H1 (cell line): ENCODE data around the gene PDE8A. TPM values are rescaled to one million over a fixed set of nuclear protein-coding genes. Genes with fewer than 3 reads are reported as not detected.

ENCODE experiments used
- CTCF ChIA-PET: fragments of 300-600 bp; sonication (Branson Sonifier 250); formaldehyde crosslinking; loops from one replicate; lab custom pipeline; 2021; ENCODE audit not compliant: partially characterized antibody; lab: Charles Lee
- POLR2A ChIA-PET: fragments of 300-600 bp; sonication (Branson Sonifier 250); formaldehyde crosslinking; loops from one replicate; lab custom pipeline; 2021; ENCODE audit warnings: inconsistent platforms; ENCODE audit not compliant: partially characterized antibody; lab: Charles Lee
- DNase-seq, 2 experiments: peaks; one replicate each; pipeline versions ENCODE4 v3.0.0 to v3.0.0-alpha.2; 2010 to 2022; ENCODE audit warnings: low spot score in 2 of 2, low read depth in 1 of 2, mixed read lengths in 1 of 2
- FAIRE-seq: peaks from 2 replicates; lab custom pipeline; 2011; peaks lifted over from hg19 to GRCh38; lab: Jason Lieb, UNC
- H2AFZ ChIP-seq: 2 replicates; pipeline ENCODE4 v1.8.1; 2012; ENCODE audit warnings: low read length, inconsistent platforms
- H2AK5ac ChIP-seq: 2 replicates; pipeline ENCODE4 v1.6.1; 2013; ENCODE audit warnings: low read depth, low read length
- H2BK120ac ChIP-seq: replicated peaks from 2 replicates; pipeline ENCODE3; 2013; ENCODE audit warnings: low read depth, low read length, inconsistent platforms
- H2BK12ac ChIP-seq: 2 replicates; pipeline ENCODE4 v1.6.1; 2013; ENCODE audit warnings: low read depth, low read length
- H2BK15ac ChIP-seq: 2 replicates; pipeline ENCODE4 v1.6.1; 2013; ENCODE audit warnings: low read length
- H2BK20ac ChIP-seq: 2 replicates; pipeline ENCODE4 v1.6.1; 2013; ENCODE audit warnings: low read length
- H2BK5ac ChIP-seq: 2 replicates; pipeline ENCODE4 v1.6.1; 2013; ENCODE audit warnings: low read depth, low read length
- H3K14ac ChIP-seq: 2 replicates; pipeline ENCODE4 v1.6.1; 2013; ENCODE audit warnings: inconsistent platforms; ENCODE audit not compliant: insufficient read length
- H3K18ac ChIP-seq: 2 replicates; pipeline ENCODE4 v1.6.1; 2013; ENCODE audit warnings: low read length; ENCODE audit errors: extremely low read depth
- H3K23ac ChIP-seq: 2 replicates; pipeline ENCODE4 v1.6.1; 2013; ENCODE audit warnings: inconsistent platforms; ENCODE audit not compliant: insufficient read length
- H3K23me2 ChIP-seq: 2 replicates; pipeline ENCODE4 v1.6.1; 2013; ENCODE audit warnings: low read depth, low read length
- H3K27ac ChIP-seq: 2 replicates; pipeline ENCODE4 v1.6.1; 2011; ENCODE audit warnings: low read depth, low read length, inconsistent platforms
- H3K27me3 ChIP-seq, 4 experiments: replicated peaks in 1 of 4; 1 replicate in 1 of 4; 2 replicates in 3 of 4; pipeline versions ENCODE4 v1.6.1 to v1.8.1; 2011 to 2013; ENCODE audit warnings: low read length in 3 of 4, mild to moderate bottlenecking in 3 of 4, inconsistent platforms in 2 of 4, mixed read lengths in 2 of 4, moderate library complexity in 1 of 4; ENCODE audit not compliant: control insufficient read depth in 3 of 4, insufficient read depth in 3 of 4; ENCODE audit errors: extremely low read depth in 1 of 4
- H3K36me3 ChIP-seq, 4 experiments: 2 replicates each; pipeline versions ENCODE4 v1.6.1 to v1.8.1; 2011 to 2013; ENCODE audit warnings: mild to moderate bottlenecking in 4 of 4, low read length in 3 of 4, moderate library complexity in 2 of 4, control low read depth in 1 of 4, inconsistent platforms in 1 of 4; ENCODE audit not compliant: insufficient read depth in 4 of 4, control insufficient read depth in 2 of 4
- H3K4ac ChIP-seq: replicated peaks from 2 replicates; pipeline ENCODE3; 2013; ENCODE audit warnings: low read length, low read depth, mixed read lengths, inconsistent platforms; ENCODE audit not compliant: insufficient read length
- H3K4me1 ChIP-seq, 4 experiments: replicated peaks in 1 of 4; 1 replicate in 1 of 4; 2 replicates in 3 of 4; pipeline versions ENCODE4 v1.6.1 to v1.8.1; 2011 to 2013; ENCODE audit warnings: low read length in 3 of 4, inconsistent platforms in 2 of 4, mixed read lengths in 1 of 4; ENCODE audit not compliant: insufficient read depth in 4 of 4, control insufficient read depth in 3 of 4
- H3K4me2 ChIP-seq, 2 experiments: 2 replicates each; pipeline versions ENCODE4 v1.6.1 to v1.8.1; 2011 to 2013; ENCODE audit warnings: low read depth in 2 of 2, low read length in 2 of 2, control low read depth in 1 of 2, inconsistent platforms in 1 of 2, mild to moderate bottlenecking in 1 of 2; ENCODE audit not compliant: insufficient read depth in 1 of 2
- H3K4me3 ChIP-seq, 4 experiments: fragments of 200-600, 300-600 bp in 1 of 4; sonication (generic), shearing (Covaris generic), sonication (Bioruptor Twin) in 1 of 4; 2 replicates each; pipeline versions ENCODE4 v1.5.1 to v1.8.1; 2011 to 2016; ENCODE audit warnings: low read length in 4 of 4, low read depth in 3 of 4, control low read depth in 2 of 4, inconsistent platforms in 2 of 4, mild to moderate bottlenecking in 2 of 4, mixed read lengths in 1 of 4, moderate library complexity in 1 of 4; ENCODE audit not compliant: insufficient read depth in 2 of 4; ENCODE audit errors: extremely low read depth in 1 of 4
- H3K56ac ChIP-seq: replicated peaks from 2 replicates; pipeline ENCODE3; 2013; ENCODE audit warnings: low read depth, mild to moderate bottlenecking, mixed read lengths, low read length, inconsistent platforms; ENCODE audit not compliant: insufficient read length
- H3K79me1 ChIP-seq: 2 replicates; pipeline ENCODE4 v1.6.1; 2013; ENCODE audit warnings: low read depth, low read length, control low read depth
- H3K79me2 ChIP-seq, 2 experiments: 2 replicates each; pipeline versions ENCODE4 v1.6.1 to v1.8.1; 2012 to 2013; ENCODE audit warnings: low read length in 2 of 2, mild to moderate bottlenecking in 2 of 2, inconsistent platforms in 1 of 2; ENCODE audit not compliant: insufficient read depth in 2 of 2, control insufficient read depth in 1 of 2
- H3K9ac ChIP-seq, 4 experiments: replicated peaks in 1 of 4; 1 replicate in 1 of 4; 2 replicates in 3 of 4; pipeline versions ENCODE4 v1.6.1 to v1.8.1; 2011 to 2013; ENCODE audit warnings: low read depth in 3 of 4, low read length in 3 of 4, control low read depth in 2 of 4, mild to moderate bottlenecking in 2 of 4, moderate library complexity in 2 of 4, inconsistent platforms in 1 of 4; ENCODE audit errors: extremely low read depth in 1 of 4
- H3K9me3 ChIP-seq, 2 experiments: 2 replicates each; pipeline versions ENCODE4 v1.6.1 to v1.8.1; 2012 to 2013; ENCODE audit warnings: mild to moderate bottlenecking in 2 of 2, moderate library complexity in 2 of 2, control low read depth in 1 of 2, inconsistent platforms in 1 of 2, low read depth in 1 of 2, low read length in 1 of 2, mixed read lengths in 1 of 2; ENCODE audit not compliant: insufficient read depth in 2 of 2
- H4K20me1 ChIP-seq, 2 experiments: replicated peaks in 1 of 2; 2 replicates each; pipeline versions ENCODE3 to v1.8.1; 2011 to 2013; ENCODE audit warnings: inconsistent platforms in 2 of 2, low read length in 2 of 2, mild to moderate bottlenecking in 1 of 2; ENCODE audit not compliant: insufficient read depth in 2 of 2, control insufficient read depth in 1 of 2
- H4K5ac ChIP-seq: 2 replicates; pipeline ENCODE4 v1.6.1; 2013; ENCODE audit warnings: low read length, low read depth, mixed read lengths, inconsistent platforms; ENCODE audit not compliant: insufficient read length
- H4K8ac ChIP-seq: 2 replicates; pipeline ENCODE4 v1.8.0; 2013; ENCODE audit warnings: mild to moderate bottlenecking, moderate library complexity, low read length, inconsistent platforms; ENCODE audit not compliant: insufficient read depth; ENCODE audit errors: extremely low read depth
- H4K91ac ChIP-seq: replicated peaks from 2 replicates; pipeline ENCODE3; 2013; ENCODE audit warnings: low read length, mixed read lengths, inconsistent platforms; ENCODE audit not compliant: insufficient read length
- BACH1 ChIP-seq: IDR thresholded peaks from 2 replicates; pipeline ENCODE4 v1.6.1; 2012; ENCODE audit warnings: low read length, improper control_type of control experiment
- POU5F1 ChIP-seq: IDR thresholded peaks from 2 replicates; pipeline ENCODE4 v1.6.1; 2011; ENCODE audit warnings: low read depth, mild to moderate bottlenecking, low read length, moderate library complexity
- SIX5 ChIP-seq: IDR thresholded peaks from 2 replicates; pipeline ENCODE4 v1.6.1; 2011; ENCODE audit warnings: mild to moderate bottlenecking, low read depth, low read length
- TAF7 ChIP-seq: optimal IDR thresholded peaks from 2 replicates; pipeline ENCODE3; 2011; ENCODE audit warnings: low read depth, mild to moderate bottlenecking, inconsistent platforms, low read length, moderate library complexity, borderline replicate concordance
- WGBS, 2 experiments: shearing (Covaris generic) in 1 of 2; methylation state at CpG; one replicate each; pipeline versions ENCODE4 v1.1.6 to v1.1.7; 2013 to 2015; ENCODE audit warnings: low lambda C conversion rate in 2 of 2, mixed read lengths in 2 of 2, inconsistent platforms in 1 of 2, low coverage in 1 of 2, missing lambda C conversion rate in 1 of 2; ENCODE audit not compliant: insufficient replicate concordance in 2 of 2, insufficient coverage in 1 of 2, insufficient read length in 1 of 2; ENCODE audit errors: extremely low coverage in 1 of 2, missing lambda C conversion rate in 1 of 2; 5-methylcytosine and 5-hydroxymethylcytosine counted together
- polyA plus RNA-seq, 7 experiments: library from polyadenylated mRNA; depleted of rRNA in 3 of 7; stranded (reverse) in 5 of 7; unstranded in 2 of 7; fragments of >200 nt in 5 of 7; fragments of 200-250 nt in 2 of 7; gene quantifications; 1 replicate in 5 of 7; 2 replicates in 1 of 7; 4 replicates in 1 of 7; pipeline versions ENCODE4 v1.2.1 to v1.2.3, GENCODE V29; 2011 to 2013; ENCODE audit warnings: missing spikeins in 2 of 7, mixed read lengths in 2 of 7
- total RNA-seq: library from RNA; stranded (reverse); fragmentation: NEBNext Ultra II Directional; extraction: Animal tissue kit (Norgen Biotek cat#: 25700); gene quantifications from 2 replicates; pipeline ENCODE4 v1.2.1, GENCODE V29; 2021

Gene PDE8A
- total and polyA plus RNA-seq, 2 of the 8 experiments (the other 6 are each of a cell fraction or from before 2014, with no cell fraction given): 6.9 to 7.8 TPM

DNA sequence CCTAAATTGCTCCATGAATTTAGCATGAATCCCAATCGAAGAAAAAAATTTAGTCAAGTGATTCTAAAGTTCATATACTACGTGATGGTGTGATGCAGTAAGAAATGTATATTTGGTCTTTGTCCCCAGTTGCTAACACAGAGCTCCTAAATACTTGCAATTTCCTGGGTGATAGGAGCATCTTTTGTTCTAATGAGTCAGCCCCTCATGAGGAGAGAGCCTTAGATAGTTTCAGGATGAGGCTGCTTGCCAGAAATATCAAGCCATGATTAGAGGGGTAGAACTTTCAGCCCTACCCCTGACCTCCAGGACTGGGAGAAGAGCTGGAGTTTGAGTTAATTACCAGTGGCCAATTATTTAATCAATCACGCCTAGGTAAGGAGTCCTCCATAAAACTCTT lies 170.2 kb downstream of the PDE8A start:
- 93% methylated on average over 3 of the region's 3 CpGs; no CpG with 5 or more reads in 1 of the 2 experiments for WGBS, 2 experiments
- H4K8ac ChIP-seq: no peak overlapping the region
- TF ChIP-seq SIX5 (no peak), TAF7 (no peak), POU5F1 (no peak), BACH1 (no peak)

More for the DNA sequence above, 170.2 kb downstream of the PDE8A start:
- FAIRE-seq (no peak), DNase-seq (no peak)
- no peak overlapping the region for H3K27ac ChIP-seq
- no peaks in the 10 kb centered on the region for H3K23me2 ChIP-seq
- CTCF ChIA-PET: interaction anchor here (1.2 to 1.5 kb wide), 2 partner anchors 14 to 17 kb away, joined by 3 read pairs; no protein-coding TSS in a partner anchor
- H4K91ac ChIP-seq: no peak overlapping the region
- no peak overlapping the region for H3K18ac ChIP-seq
- H3K56ac ChIP-seq: no peak overlapping the region
- POLR2A ChIA-PET: no interaction called here
- no peak overlapping the region for H3K9ac ChIP-seq
- H3K4me3 ChIP-seq: no peak overlapping the region
- no peaks in the 10 kb centered on the region for H4K20me1 ChIP-seq
- no peak overlapping the region for H2BK5ac ChIP-seq
- no peak overlapping the region for H2AFZ ChIP-seq
- H3K4ac ChIP-seq: no peak overlapping the region
- H2BK12ac ChIP-seq: no peak overlapping the region
- H3K4me1 ChIP-seq: peaks cover 2 to 6% (median 4%) of the 10 kb centered on the region in 4 experiments; a peak in 4 of 7 replicates
- H2AK5ac ChIP-seq: no peak overlapping the region
- no peak overlapping the region for H2BK15ac ChIP-seq
- no peak overlapping the region for H4K5ac ChIP-seq
- no peak overlapping the region for H3K14ac ChIP-seq
- no peaks in the 10 kb centered on the region for H3K27me3 ChIP-seq
- no peak overlapping the region for H3K23ac ChIP-seq
- no peak overlapping the region for H2BK120ac ChIP-seq
- H3K79me2 ChIP-seq: no peaks in the 10 kb centered on the region
- H3K79me1 ChIP-seq: no peaks in the 10 kb centered on the region
- H3K4me2 ChIP-seq: no peak overlapping the region
- no peak overlapping the region for H2BK20ac ChIP-seq
- H3K9me3 ChIP-seq: no peaks in the 10 kb centered on the region
- H3K36me3 ChIP-seq: no peaks in the 10 kb centered on the region
